OCI-LY3 (cell line): ENCODE measurements around the gene LRRC55.
"Not testable (repeated sequence)": the region's sequence is repeated elsewhere in the genome, so short reads cannot be mapped to it uniquely, and the experiment has no call there.

Experiments
- CTCF ChIP-seq: fragments of 200-600, 300-600 bp; sonication (generic); IDR thresholded peaks from 2 replicates; pipeline ENCODE4 v1.5.1; 2014; ENCODE audit warnings: antibody characterized with exemption, low read length, low read depth
- EZH2phosphoT487 ChIP-seq: fragments of 200-600 bp; shearing (Covaris generic); IDR thresholded peaks from 2 replicates; pipeline ENCODE4 v1.6.1; 2018; ENCODE audit warnings: antibody characterized with exemption, mixed run types, low read depth

DNA sequence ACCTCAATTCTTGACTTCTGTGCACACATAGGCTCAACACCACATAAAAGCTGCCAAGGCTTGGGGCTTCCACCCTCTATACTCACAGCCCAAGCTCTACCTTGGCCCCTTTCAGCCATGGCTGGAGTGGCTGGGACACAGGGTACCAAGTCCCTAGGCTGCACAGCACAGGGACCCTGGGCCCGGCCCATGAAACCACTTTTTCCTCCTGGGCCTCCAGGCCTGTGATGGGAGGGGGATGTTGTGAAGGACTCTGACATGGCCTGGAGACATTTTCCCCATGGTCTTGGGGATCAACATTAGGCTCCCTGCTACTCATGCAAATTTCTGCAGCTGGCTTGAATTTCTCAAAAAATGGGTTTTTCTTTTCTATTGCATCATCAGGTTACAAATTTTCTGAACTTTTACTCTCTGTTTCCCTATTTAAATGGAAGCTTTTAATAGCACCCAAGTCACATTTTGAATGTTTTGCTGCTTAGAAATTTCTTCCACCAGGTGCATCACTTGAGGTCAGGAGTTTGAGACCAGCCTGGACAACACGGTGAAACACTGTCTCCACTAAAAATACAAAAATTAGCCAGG is 11.9 kb upstream of the LRRC55 start:
- TF ChIP-seq CTCF, EZH2phosphoT487: not testable (repeated sequence)
